HG03045 (cell line): ENCODE data around the gene PNP.
"Not testable (repeated sequence)": the region's sequence is repeated elsewhere in the genome, so short reads cannot be mapped to it uniquely, and the experiment has no call there.

Experiments used
- ATAC-seq: cut with Tn5 transposase; IDR thresholded peaks from one replicate; pipeline ENCODE4 v1.9.1; 2021; ENCODE audit warnings: mild to moderate bottlenecking, moderate library complexity; ENCODE audit not compliant: unreplicated experiment

The PNP gene

GRCh38 chr14:20489093-20489994 lies 20.1 kb downstream of the PNP start:
- ATAC-seq = no peak

DNA sequence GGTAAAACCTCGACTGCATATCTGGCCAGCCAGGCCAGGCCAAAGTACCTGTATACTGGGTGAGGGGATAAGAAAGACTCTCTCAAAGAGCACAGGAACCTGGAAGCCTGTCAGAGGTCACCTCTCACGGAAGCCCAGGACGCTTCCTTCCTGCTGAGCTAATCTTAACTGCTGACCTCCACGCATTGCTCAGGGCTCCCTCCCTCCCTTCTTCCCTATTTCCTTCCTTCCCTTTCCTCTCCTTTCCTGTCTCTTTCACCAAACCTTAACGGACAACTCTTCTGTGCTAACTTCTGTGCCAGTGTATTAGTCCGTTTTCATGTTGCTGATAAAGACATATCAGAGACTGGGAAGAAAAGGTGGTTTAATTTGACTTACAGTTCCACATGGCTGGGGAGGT lies 21.4 kb downstream of the PNP start:
- ATAC-seq = no peak

DNA sequence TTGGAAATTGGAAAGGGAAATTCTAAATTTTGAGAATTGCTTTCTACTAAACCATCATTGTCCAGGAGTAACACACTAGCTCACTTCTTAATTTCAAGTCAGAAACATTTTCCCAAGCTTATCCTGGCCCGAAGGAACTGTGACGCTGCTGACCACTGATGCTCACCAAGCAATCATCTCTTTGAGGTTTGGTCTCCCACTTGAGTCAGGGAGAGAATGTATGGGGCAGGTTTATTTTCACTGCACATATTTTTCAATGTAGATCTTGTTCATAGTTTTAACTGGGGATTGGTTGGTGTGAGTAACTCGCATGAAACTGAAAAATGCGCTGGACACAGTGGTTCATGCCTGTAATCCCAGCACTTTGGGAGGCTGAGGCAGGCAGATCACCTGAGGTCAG lies 23.3 kb downstream of the PNP start:
- no peak for ATAC-seq

DNA sequence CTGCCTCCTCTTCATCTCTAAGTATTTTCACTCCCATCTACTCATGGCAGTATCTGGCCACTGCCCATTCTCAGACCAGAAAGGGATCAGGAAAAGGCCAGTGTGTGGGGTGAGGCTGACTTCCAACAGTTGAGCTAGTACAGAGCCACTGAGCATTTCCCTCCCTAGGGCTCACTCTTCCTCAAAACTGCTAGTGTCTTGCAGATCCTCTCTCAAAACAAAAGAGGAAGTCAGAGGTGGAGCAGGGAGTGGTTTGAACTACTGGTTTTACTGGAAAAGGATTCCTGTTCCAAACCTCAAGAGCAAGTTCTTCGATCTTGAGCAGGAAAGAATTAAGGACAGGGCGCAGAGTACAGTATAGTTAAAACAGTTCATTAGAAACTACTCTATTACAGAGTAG lies 24.4 kb downstream of the PNP start:
- ATAC-seq = no peak

- ATAC-seq = no peak
Measured at GRCh38 chr14:20494935-20495766, 25.9 kb downstream of the PNP start.

DNA sequence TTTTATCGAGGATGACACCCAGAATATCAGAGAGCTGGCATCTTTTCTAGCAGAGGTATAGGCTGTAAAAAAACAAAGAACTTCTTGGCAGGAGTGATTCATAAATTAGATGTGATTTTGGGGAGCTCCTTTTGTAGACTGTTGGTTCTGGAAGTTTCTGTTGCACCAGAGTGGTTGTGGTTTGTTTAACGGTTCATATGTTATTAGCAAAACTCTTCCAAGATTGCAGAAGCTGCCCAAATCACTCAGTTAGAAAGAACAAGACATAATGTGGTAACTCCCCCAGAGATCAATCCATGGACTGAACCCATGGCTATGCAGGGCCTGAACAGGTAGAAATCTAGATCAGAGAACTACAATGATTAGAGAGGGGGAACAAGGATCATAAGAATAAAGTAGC lies 29.4 kb downstream of the PNP start:
- ATAC-seq = no peak

DNA sequence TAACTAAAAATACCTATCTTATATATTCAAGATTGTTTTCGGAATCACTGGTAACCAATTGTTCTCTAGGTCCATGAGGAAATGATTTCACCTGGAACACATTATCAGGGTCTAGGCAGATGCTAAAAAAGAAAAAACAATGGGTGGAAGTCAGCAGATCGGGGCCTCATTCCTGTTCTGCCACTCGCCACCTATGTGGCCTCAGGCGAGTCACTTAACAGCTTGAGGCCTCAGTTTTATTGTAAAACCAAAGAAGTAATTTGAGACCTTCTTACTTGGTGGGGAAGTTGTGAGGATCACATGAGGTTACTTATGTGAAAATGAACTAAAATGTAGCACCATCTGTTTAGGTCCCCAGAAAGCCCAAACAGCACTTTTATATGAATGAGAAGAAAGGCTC lies 29.9 kb downstream of the PNP start:
- no peak for ATAC-seq

DNA sequence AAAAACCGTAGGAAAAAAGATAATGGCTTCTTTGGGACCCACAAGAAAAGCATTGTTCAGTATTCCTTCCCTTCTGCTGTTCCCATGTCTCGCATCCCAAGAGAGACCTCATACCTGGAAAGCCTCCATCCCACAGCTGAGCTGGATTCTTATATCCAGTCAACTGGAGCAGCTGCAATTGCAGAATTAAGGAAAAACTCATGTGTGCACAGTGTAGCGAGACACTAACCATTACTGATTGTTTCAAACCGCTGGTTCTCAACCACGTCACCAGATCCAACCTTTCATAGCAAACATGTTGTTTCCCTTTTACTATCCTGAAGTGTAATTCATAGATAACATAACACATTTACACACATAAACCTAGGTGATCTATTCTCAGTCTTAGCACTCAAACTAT lies 30.7 kb downstream of the PNP start:
- no peak for ATAC-seq

DNA sequence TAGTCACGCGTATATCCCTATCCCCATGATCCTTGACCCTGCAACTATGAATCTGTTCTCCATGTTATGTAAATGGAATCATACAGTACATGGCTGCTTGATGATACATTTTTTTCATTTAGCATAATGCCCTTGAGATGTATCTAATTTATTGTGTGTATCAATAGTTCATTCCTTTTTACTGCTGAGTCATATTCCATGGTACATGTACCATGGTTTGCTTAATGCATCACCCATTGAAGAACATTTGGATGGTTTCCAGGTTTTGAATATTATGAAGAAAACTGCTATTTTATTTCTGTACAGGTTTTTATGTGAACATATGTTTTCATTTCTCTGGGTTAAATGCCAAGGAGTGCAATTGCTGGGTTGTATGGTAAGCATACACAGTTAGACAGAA lies 32.1 kb downstream of the PNP start:
- no peak for ATAC-seq

- ATAC-seq = no peak
Measured at GRCh38 chr14:20503898-20504297, 34.7 kb downstream of the PNP start.

- ATAC-seq = not testable (repeated sequence)
Measured at GRCh38 chr14:20506276-20506675, 37.1 kb downstream of the PNP start.

- not testable (repeated sequence) for ATAC-seq
Measured at GRCh38 chr14:20506752-20507151, 37.5 kb downstream of the PNP start.

DNA sequence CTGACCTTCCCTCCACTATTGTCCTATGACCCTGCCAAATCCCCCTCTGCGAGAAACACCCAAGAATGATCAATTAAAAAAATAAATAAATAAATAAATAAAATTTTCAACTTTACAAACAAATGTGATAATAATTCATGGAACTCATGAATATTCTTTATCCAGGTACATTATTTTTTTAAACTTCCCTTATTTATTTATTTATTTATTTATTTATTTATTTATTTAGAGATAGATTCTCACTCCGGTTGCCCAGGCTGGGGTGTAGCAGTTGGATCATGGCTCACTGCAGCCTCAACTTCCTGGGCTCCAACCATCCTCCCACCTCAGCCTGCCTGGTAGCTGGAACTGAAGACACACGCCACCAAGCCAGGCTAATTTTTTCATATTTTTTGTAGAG lies 38.3 kb downstream of the PNP start:
- not testable (repeated sequence) for ATAC-seq

GRCh38 chr14:20508367-20508766 lies 39.2 kb downstream of the PNP start:
- ATAC-seq = no peak

- no peak for ATAC-seq
Measured at GRCh38 chr14:20512177-20512905, 43.1 kb downstream of the PNP start.

GRCh38 chr14:20515846-20516245 lies 46.6 kb downstream of the PNP start:
- no peak for ATAC-seq

- ATAC-seq = no peak
Measured at GRCh38 chr14:20516921-20517320, 47.7 kb downstream of the PNP start.

DNA sequence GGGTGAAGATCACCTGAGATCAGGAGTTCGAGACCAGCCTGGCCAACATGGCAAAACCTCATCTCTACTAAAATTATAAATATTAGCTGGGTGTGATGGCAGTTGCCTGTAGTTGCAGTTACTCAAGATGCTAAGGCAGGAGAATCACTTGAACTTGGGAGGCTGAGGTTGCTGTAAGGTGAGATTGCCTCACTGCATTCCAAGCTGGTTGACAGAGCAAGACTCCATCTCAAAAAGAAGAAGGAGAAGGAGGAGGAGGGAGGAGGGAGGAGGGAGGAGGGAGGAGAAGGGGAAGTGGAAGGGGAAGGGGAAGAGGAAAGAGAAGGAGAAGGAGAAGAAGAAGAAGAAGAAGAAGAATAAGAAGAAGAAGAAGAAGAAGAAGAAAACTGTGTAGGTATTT lies 53.1 kb downstream of the PNP start:
- ATAC-seq = no peak

GRCh38 chr14:20524027-20524426 lies 54.8 kb downstream of the PNP start:
- no peak for ATAC-seq
